Upper lobe of left lung (tissue), 4 donors: ENCODE measurements around the gene EDC3.

Experiments
- CTCF ChIP-seq, 6 experiments: fragments of 450-650 bp in 4 of 6; fragments of 200-600 bp in 2 of 6; sonication (generic) in 2 of 6; IDR thresholded peaks; one replicate each; pipeline ENCODE4 v1.5.1; 2016 to 2019; ENCODE audit warnings: antibody characterized with exemption in 6 of 6
- EP300 ChIP-seq, 4 donors: sonication (generic); formaldehyde crosslinking; IDR thresholded peaks; one replicate each; pipeline ENCODE4 v1.5.1; 2017; ENCODE audit warnings: antibody characterized with exemption in 4 of 4, control low read depth in 2 of 4
- POLR2A ChIP-seq, 4 donors: fragments of 450-650 bp; IDR thresholded peaks; one replicate each; pipeline ENCODE4 v1.5.1; 2016 to 2017; ENCODE audit warnings: antibody characterized with exemption in 4 of 4, mild to moderate bottlenecking in 2 of 4

- no peak for TF ChIP-seq CTCF (IDR thresholded peaks at IDR 0.05)
- no peak for TF ChIP-seq EP300 (IDR thresholded peaks at IDR 0.05)
- TF ChIP-seq POLR2A (IDR thresholded peaks at IDR 0.05): no peak
Observed at GRCh38 chr15:74655424-74655823, 40.4 kb downstream of the EDC3 start.
